Measurements from ENCODE around the gene CHCHD3. TPM values are rescaled to one million over a fixed set of nuclear protein-coding genes. Genes with fewer than 3 reads are reported as not detected.

CHCHD3 gene
- 90.8 TPM for total RNA-seq

DNA sequence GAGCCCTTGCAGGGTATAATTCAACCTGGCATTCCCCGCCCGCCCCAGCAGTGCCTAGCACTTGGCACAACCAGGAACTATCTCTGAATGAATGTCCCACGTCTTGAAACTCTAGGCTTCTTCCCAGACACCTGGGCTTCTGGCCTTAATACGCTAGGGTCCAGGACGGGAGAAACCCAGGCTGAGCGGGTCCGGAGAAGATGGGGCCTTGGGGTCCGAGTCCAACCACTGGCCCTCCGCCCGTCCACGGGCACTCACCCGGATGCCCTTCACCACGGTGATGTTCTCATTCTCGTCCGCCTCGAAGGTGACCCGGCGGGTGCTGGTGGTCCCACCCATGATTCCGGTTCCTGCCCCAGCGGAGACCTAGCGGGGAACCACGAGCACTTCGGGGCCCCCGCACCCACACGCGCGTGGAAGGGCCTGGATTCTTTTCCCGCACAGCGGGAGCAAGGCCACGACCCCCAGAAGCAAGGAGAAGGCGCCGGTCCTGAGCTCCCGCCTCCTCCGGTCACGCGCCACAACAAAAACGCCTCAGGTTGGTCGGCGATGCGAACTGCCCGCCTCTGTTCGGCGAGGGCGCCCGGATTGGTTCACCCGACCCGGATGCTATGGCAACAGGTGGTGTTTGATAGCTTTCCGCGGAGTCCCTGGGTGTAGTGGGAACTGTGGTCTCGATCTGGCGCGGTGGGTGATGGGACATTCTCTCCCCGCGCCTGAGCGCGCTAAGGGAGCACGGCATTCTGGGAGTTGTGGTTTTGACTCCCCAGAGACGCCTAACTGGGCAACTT lies at the start of gene CHCHD3:
Gene CHCHD3 (minus strand): TSS at position 492 of the 791 bp plus-strand sequence. CDS start 153 bp downstream, at position 339.
- no peaks in the 10 kb centered on the region for H3K27me3 ChIP-seq (ENCODE audit: control insufficient read depth in 3 of 3, insufficient read depth in 3 of 3, low read length in 3 of 3)
- no peaks in the 10 kb centered on the region for H3K36me3 ChIP-seq (ENCODE audit: control insufficient read depth in 3 of 3, insufficient read depth in 3 of 3, low read length in 3 of 3)
- H3K4me3 ChIP-seq (ENCODE audit: low read length in 3 of 3): peak within 1 kb of the TSS; percentile 95 to 97 (median 96)
- H3K27ac ChIP-seq (ENCODE audit: low read depth, low read length): peak within 1 kb of the TSS; percentile 89
- H3K9me3 ChIP-seq (ENCODE audit: control insufficient read depth in 3 of 3, low read length in 3 of 3): no peaks in the 10 kb centered on the region
- peaks cover 16 to 35% (median 18%) of the 10 kb centered on the region in 3 donors for H3K4me1 ChIP-seq (ENCODE audit: control insufficient read depth in 3 of 3, insufficient read depth in 3 of 3, low read length in 3 of 3)
- peak within 1 kb of the TSS; percentile 87 to 94 (median 93) for H3K9ac ChIP-seq (ENCODE audit: low read depth in 1 of 3, low read length in 3 of 3)

DNA sequence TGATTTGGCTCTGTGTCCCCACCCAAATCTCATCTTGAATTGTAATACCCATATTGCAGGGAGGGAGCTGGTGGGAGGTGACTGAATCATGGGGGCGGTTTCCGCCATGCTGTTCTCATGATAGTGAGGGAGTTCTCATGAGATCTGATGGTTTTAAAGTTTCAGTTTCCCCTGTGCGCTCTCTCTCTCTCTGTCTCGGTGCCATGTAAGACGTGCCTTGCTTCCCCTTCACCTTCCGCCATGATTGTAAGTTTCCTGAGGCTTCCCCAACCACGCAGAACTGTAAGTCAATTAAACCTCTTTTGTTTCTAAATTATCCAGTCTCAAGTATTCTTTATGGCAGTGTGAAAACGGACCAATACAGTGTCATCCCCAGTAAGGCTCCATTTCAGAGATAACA lies 48.3 kb upstream of the CHCHD3 start:
- no peaks in the 10 kb centered on the region for H3K27me3 ChIP-seq (ENCODE audit: control insufficient read depth in 3 of 3, insufficient read depth in 3 of 3, low read length in 3 of 3)
- no peak overlapping the region for H3K27ac ChIP-seq (ENCODE audit: low read depth, low read length)
- no peak overlapping the region for H3K4me3 ChIP-seq (ENCODE audit: low read length in 3 of 3)
- H3K9ac ChIP-seq (ENCODE audit: low read depth in 1 of 3, low read length in 3 of 3): no peak overlapping the region
- H3K9me3 ChIP-seq (ENCODE audit: control insufficient read depth in 3 of 3, low read length in 3 of 3): no peaks in the 10 kb centered on the region
- H3K4me1 ChIP-seq (ENCODE audit: control insufficient read depth in 3 of 3, insufficient read depth in 3 of 3, low read length in 3 of 3): no peaks in the 10 kb centered on the region
- H3K36me3 ChIP-seq (ENCODE audit: control insufficient read depth in 3 of 3, insufficient read depth in 3 of 3, low read length in 3 of 3): no peaks in the 10 kb centered on the region

DNA sequence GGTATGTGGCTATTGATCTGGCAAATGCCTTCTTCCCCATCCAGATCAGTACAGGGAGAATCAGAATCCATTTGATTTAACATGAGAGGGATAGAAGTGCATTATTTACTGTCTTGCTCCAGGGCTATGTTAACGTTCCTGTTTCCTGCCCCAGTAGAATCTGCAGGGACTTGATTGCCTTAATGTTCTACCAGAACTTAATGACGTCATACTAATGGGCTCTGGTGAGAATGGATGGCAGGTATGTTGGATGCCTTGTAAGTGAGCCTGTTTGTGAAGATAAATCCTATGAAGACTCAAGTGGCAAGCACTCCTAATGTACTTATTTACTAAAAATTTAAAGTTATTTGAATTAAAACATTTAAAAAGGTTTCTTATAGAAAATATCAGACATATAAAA lies 44.5 kb upstream of the CHCHD3 start:
- Histone ChIP-seq H3K36me3 (ENCODE audit: control insufficient read depth in 3 of 3, insufficient read depth in 3 of 3, low read length in 3 of 3) (no peaks in the 10 kb centered on the region), H3K4me3 (ENCODE audit: low read length in 3 of 3) (no peak overlapping the region), H3K9ac (ENCODE audit: low read depth in 1 of 3, low read length in 3 of 3) (no peak overlapping the region), H3K27me3 (ENCODE audit: control insufficient read depth in 3 of 3, insufficient read depth in 3 of 3, low read length in 3 of 3) (no peaks in the 10 kb centered on the region), H3K27ac (ENCODE audit: low read depth, low read length) (no peak overlapping the region), H3K9me3 (ENCODE audit: control insufficient read depth in 3 of 3, low read length in 3 of 3) (no peaks in the 10 kb centered on the region), H3K4me1 (ENCODE audit: control insufficient read depth in 3 of 3, insufficient read depth in 3 of 3, low read length in 3 of 3) (no peaks in the 10 kb centered on the region)

DNA sequence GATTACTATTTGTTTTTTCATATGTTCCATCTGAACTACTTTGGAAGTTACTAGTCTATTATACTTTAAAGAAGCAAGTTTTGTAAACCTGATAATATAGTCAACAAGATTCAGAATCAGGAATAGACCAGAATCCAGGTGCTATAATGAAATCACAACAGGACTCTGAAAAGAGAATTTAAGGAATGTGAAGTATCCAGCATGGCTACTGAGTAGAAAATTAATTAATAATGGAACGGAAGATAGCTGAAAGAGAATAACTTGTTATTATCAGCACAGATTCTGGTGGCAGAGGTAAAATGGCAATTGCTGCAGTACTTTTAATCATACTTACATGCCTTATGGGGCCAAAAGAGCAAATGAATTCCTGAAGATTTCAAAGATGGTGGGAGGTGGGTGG lies 43.1 kb upstream of the CHCHD3 start:
- Histone ChIP-seq H3K9ac (ENCODE audit: low read depth in 1 of 3, low read length in 3 of 3) (no peak overlapping the region), H3K36me3 (ENCODE audit: control insufficient read depth in 3 of 3, insufficient read depth in 3 of 3, low read length in 3 of 3) (no peaks in the 10 kb centered on the region), H3K4me3 (ENCODE audit: low read length in 3 of 3) (no peak overlapping the region), H3K9me3 (ENCODE audit: control insufficient read depth in 3 of 3, low read length in 3 of 3) (no peaks in the 10 kb centered on the region), H3K27ac (ENCODE audit: low read depth, low read length) (no peak overlapping the region), H3K27me3 (ENCODE audit: control insufficient read depth in 3 of 3, insufficient read depth in 3 of 3, low read length in 3 of 3) (no peaks in the 10 kb centered on the region), H3K4me1 (ENCODE audit: control insufficient read depth in 3 of 3, insufficient read depth in 3 of 3, low read length in 3 of 3) (no peaks in the 10 kb centered on the region)

DNA sequence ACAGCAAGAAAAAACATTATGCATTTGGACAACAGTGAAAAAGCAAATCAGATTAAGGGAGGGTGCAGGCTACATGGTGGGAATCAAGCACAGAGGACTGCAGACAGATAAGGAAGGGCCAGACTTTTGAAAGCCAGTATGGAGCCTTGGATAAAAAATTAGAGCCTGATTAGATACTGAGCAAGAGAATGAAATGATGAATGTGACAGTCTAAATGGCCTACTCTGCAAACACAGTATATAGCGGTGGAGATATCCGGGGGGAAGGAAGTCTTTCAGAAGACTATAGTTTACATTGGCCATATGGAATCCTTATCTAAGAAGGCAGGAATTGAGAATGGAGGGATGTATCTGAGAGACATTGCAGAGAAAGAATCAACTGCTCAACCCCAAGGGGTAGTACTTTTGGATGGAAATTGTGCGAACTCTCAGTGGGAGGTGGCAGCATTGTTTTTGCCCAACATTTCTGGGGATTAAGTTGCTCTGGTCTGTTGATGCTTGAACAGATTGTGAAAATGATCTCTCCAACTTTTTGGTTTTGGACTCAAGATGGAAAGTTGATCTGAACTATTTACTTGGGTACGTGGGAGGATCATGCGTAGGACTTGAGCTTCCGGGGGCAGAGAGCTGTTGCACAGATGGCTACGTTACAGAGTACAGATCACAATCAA lies 39.4 kb upstream of the CHCHD3 start:
- no peaks in the 10 kb centered on the region for H3K36me3 ChIP-seq (ENCODE audit: control insufficient read depth in 3 of 3, insufficient read depth in 3 of 3, low read length in 3 of 3)
- H3K9me3 ChIP-seq (ENCODE audit: control insufficient read depth in 3 of 3, low read length in 3 of 3): no peaks in the 10 kb centered on the region
- H3K27ac ChIP-seq (ENCODE audit: low read depth, low read length): no peak overlapping the region
- H3K4me3 ChIP-seq (ENCODE audit: low read length in 3 of 3): no peak overlapping the region
- no peaks in the 10 kb centered on the region for H3K4me1 ChIP-seq (ENCODE audit: control insufficient read depth in 3 of 3, insufficient read depth in 3 of 3, low read length in 3 of 3)
- no peak overlapping the region for H3K9ac ChIP-seq (ENCODE audit: low read depth in 1 of 3, low read length in 3 of 3)
- H3K27me3 ChIP-seq (ENCODE audit: control insufficient read depth in 3 of 3, insufficient read depth in 3 of 3, low read length in 3 of 3): no peaks in the 10 kb centered on the region

DNA sequence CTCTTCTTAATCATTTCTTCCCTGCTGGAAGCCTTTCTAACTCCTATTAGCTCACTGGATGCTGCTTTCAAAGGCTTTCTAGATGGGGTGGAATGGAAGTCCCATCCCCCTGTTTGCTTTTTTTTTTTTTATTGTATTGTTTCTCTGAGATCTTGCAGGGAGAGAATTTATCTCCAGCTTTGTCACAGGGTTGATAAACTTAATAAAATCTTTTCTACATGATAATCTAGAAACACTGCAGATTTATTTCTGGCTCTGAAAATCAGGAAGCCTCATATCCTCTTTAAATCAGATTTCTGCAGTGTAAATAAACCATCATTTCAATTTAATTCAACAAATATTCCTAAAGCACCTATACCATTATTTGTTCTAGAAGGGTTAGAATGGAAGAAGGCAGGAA lies 37.2 kb upstream of the CHCHD3 start:
- no peaks in the 10 kb centered on the region for H3K27me3 ChIP-seq (ENCODE audit: control insufficient read depth in 3 of 3, insufficient read depth in 3 of 3, low read length in 3 of 3)
- H3K36me3 ChIP-seq (ENCODE audit: control insufficient read depth in 3 of 3, insufficient read depth in 3 of 3, low read length in 3 of 3): no peaks in the 10 kb centered on the region
- no peak overlapping the region for H3K4me3 ChIP-seq (ENCODE audit: low read length in 3 of 3)
- no peaks in the 10 kb centered on the region for H3K4me1 ChIP-seq (ENCODE audit: control insufficient read depth in 3 of 3, insufficient read depth in 3 of 3, low read length in 3 of 3)
- no peak overlapping the region for H3K27ac ChIP-seq (ENCODE audit: low read depth, low read length)
- H3K9ac ChIP-seq (ENCODE audit: low read depth in 1 of 3, low read length in 3 of 3): no peak overlapping the region
- no peaks in the 10 kb centered on the region for H3K9me3 ChIP-seq (ENCODE audit: control insufficient read depth in 3 of 3, low read length in 3 of 3)

DNA sequence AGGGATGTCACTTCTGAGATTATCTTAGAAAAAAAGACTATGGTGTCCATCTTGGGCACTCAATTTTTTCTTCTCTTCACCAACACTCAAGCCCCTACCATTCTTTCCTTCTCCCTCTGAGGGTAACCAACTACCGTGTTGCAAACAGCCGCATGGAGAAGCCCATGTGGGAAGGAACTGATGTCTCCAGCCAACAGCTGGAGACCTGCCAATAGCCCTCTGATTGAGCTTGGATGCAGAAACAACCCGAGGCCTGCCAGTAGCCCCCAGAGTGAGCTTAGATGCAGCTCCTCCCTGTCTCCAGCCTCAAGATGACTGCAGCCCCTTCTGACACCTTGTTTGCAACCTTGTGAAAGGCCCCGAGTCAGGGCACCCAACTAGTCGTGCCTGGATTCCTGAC lies 36.4 kb upstream of the CHCHD3 start:
- H3K4me1 ChIP-seq (ENCODE audit: control insufficient read depth in 3 of 3, insufficient read depth in 3 of 3, low read length in 3 of 3): no peaks in the 10 kb centered on the region
- H3K36me3 ChIP-seq (ENCODE audit: control insufficient read depth in 3 of 3, insufficient read depth in 3 of 3, low read length in 3 of 3): no peaks in the 10 kb centered on the region
- no peaks in the 10 kb centered on the region for H3K9me3 ChIP-seq (ENCODE audit: control insufficient read depth in 3 of 3, low read length in 3 of 3)
- H3K4me3 ChIP-seq (ENCODE audit: low read length in 3 of 3): no peak overlapping the region
- no peak overlapping the region for H3K27ac ChIP-seq (ENCODE audit: low read depth, low read length)
- H3K27me3 ChIP-seq (ENCODE audit: control insufficient read depth in 3 of 3, insufficient read depth in 3 of 3, low read length in 3 of 3): no peaks in the 10 kb centered on the region
- H3K9ac ChIP-seq (ENCODE audit: low read depth in 1 of 3, low read length in 3 of 3): no peak overlapping the region

DNA sequence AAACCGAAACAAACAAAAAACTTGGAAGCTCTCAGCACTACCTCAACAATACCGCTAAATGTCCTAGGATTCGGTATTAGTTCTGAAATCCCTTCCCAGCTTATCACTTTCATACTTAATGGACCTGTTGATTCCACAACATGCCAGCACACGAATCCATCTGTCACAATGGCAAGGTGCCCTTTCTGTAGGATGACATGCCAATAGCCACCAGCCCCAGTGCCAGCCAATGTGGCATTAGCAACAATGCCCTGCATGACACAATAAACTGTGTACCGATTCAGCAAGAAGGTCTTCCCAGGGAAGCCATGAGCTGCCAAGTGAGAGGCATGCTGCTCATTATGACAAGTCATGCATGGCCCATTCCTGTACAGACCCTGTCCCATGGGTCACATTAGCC lies 35.6 kb upstream of the CHCHD3 start:
- no peaks in the 10 kb centered on the region for H3K9me3 ChIP-seq (ENCODE audit: control insufficient read depth in 3 of 3, low read length in 3 of 3)
- H3K9ac ChIP-seq (ENCODE audit: low read depth in 1 of 3, low read length in 3 of 3): no peak overlapping the region
- H3K4me3 ChIP-seq (ENCODE audit: low read length in 3 of 3): no peak overlapping the region
- no peaks in the 10 kb centered on the region for H3K4me1 ChIP-seq (ENCODE audit: control insufficient read depth in 3 of 3, insufficient read depth in 3 of 3, low read length in 3 of 3)
- no peaks in the 10 kb centered on the region for H3K27me3 ChIP-seq (ENCODE audit: control insufficient read depth in 3 of 3, insufficient read depth in 3 of 3, low read length in 3 of 3)
- H3K27ac ChIP-seq (ENCODE audit: low read depth, low read length): no peak overlapping the region
- no peaks in the 10 kb centered on the region for H3K36me3 ChIP-seq (ENCODE audit: control insufficient read depth in 3 of 3, insufficient read depth in 3 of 3, low read length in 3 of 3)

DNA sequence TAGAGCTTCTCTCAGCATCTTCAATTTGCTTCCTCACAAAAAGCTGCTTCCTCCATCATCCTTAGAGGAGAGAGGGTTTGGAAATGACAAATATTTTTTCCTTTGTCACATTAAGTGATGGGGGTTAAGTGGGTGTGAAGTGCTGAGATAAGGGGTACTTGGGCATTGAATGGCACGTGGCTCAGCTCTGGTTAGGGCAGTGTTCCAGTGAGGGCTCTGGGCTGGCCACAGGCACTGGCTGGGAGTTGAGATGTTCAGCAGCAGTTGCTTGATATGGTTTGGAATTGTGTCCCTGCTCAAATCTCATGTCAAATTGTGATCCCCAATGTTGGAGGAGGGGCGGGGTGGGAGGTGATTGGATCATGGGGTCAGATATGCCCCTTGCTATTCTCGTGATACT lies 33.7 kb upstream of the CHCHD3 start:
- no peaks in the 10 kb centered on the region for H3K4me1 ChIP-seq (ENCODE audit: control insufficient read depth in 3 of 3, insufficient read depth in 3 of 3, low read length in 3 of 3)
- H3K4me3 ChIP-seq (ENCODE audit: low read length in 3 of 3): no peak overlapping the region
- no peaks in the 10 kb centered on the region for H3K27me3 ChIP-seq (ENCODE audit: control insufficient read depth in 3 of 3, insufficient read depth in 3 of 3, low read length in 3 of 3)
- H3K27ac ChIP-seq (ENCODE audit: low read depth, low read length): no peak overlapping the region
- no peaks in the 10 kb centered on the region for H3K9me3 ChIP-seq (ENCODE audit: control insufficient read depth in 3 of 3, low read length in 3 of 3)
- H3K9ac ChIP-seq (ENCODE audit: low read depth in 1 of 3, low read length in 3 of 3): no peak overlapping the region
- H3K36me3 ChIP-seq (ENCODE audit: control insufficient read depth in 3 of 3, insufficient read depth in 3 of 3, low read length in 3 of 3): no peaks in the 10 kb centered on the region

DNA sequence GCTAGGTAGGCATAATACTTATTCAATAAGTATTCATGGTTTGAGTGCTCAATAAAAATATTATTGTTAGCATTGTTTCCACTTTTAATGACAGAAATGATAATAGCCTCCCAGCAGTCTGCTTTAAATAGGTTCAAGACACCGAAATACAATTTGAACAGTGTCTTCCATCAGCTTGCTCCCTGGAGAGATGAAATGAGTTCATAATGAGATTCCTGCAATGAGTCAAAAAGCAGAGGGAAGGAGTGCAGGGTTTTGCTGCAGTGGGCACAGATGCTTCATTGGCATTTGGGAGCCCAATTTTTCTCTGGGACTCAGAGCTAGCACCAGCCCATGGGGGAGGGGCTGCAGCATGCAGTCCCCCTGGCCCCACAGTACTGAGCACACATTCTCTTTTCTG lies 32.6 kb upstream of the CHCHD3 start:
- H3K9me3 ChIP-seq (ENCODE audit: control insufficient read depth in 3 of 3, low read length in 3 of 3): peaks cover 0 to 3% (median 0%) of the 10 kb centered on the region in 3 donors
- no peaks in the 10 kb centered on the region for H3K36me3 ChIP-seq (ENCODE audit: control insufficient read depth in 3 of 3, insufficient read depth in 3 of 3, low read length in 3 of 3)
- H3K27ac ChIP-seq (ENCODE audit: low read depth, low read length): no peak overlapping the region
- no peak overlapping the region for H3K4me3 ChIP-seq (ENCODE audit: low read length in 3 of 3)
- no peaks in the 10 kb centered on the region for H3K27me3 ChIP-seq (ENCODE audit: control insufficient read depth in 3 of 3, insufficient read depth in 3 of 3, low read length in 3 of 3)
- no peak overlapping the region for H3K9ac ChIP-seq (ENCODE audit: low read depth in 1 of 3, low read length in 3 of 3)
- H3K4me1 ChIP-seq (ENCODE audit: control insufficient read depth in 3 of 3, insufficient read depth in 3 of 3, low read length in 3 of 3): no peaks in the 10 kb centered on the region
